Measurements from ENCODE around the gene OR52E1. TPM values are rescaled to one million over a fixed set of nuclear protein-coding genes. Genes with fewer than 3 reads are reported as not detected.

OR52E1 gene
- total and polyA plus RNA-seq, 2 of the 4 experiments (the other 2 are of a cell fraction): not detected

DNA sequence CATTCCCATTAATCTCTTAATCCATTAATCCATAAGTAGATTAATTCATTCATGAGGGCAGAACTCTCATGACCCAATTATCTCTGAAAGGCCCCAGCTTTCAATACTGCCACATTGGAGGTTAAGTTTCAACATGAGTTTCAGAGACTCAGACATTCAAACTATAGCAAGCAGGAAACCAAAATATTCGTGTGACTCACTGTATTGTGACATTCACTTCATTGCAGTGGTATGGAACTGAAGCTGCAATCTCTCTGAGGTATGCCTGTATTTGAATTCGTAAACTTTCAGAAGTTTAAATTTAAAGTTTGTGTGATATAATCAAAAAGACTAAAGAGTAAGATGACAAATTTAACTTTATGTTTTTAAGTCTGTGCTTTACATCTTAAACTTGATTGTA is 26.0 kb upstream of the OR52E1 start:
- TF ChIP-seq CEBPB (IDR thresholded peaks at IDR 0.05; ENCODE audit: low read depth, low read length) (peak; percentile 74), NFE2L2 (IDR thresholded peaks at IDR 0.05; ENCODE audit: low read depth, low read length) (no peak)
- Histone ChIP-seq H2BK5ac (ENCODE audit: low read depth, low read length, poor library complexity, severe bottlenecking) (no peak overlapping the region), H2AK5ac (ENCODE audit: low read depth, low read length) (no peak overlapping the region), H3K23ac (ENCODE audit: low read depth, low read length) (no peak overlapping the region), H3K27me3 (ENCODE audit: control insufficient read depth, insufficient read depth, low read length) (no peaks in the 10 kb centered on the region), H2AK9ac (replicated peaks; ENCODE audit: low read depth, low read length, poor library complexity) (no peak overlapping the region), H3K4me2 (ENCODE audit: low read depth, low read length) (no peak overlapping the region), H3K18ac (ENCODE audit: low read depth, low read length) (no peak overlapping the region), H3K36me3 (ENCODE audit: control insufficient read depth, insufficient read depth, low read length) (no peaks in the 10 kb centered on the region), H4K8ac (ENCODE audit: low read depth in 2 of 2, low read length in 2 of 2) (no peak overlapping the region), H2BK15ac (ENCODE audit: low read depth, low read length) (no peak overlapping the region), H3K9me3 (ENCODE audit: control insufficient read depth, insufficient read depth, low read length) (no peaks in the 10 kb centered on the region), H2BK20ac (ENCODE audit: low read depth, low read length) (no peak overlapping the region), H3K14ac (replicated peaks; ENCODE audit: low read depth, low read length) (no peak overlapping the region), H3K4me3 (ENCODE audit: insufficient read depth, low read depth, low read length) (no peak overlapping the region), H3K27ac (ENCODE audit: insufficient read depth, low read length) (no peak overlapping the region), H3K56ac (ENCODE audit: extremely low read depth, insufficient read depth, low read length) (no peak overlapping the region), H4K91ac (ENCODE audit: insufficient read depth, low read depth, low read length) (no peak overlapping the region), H2AFZ (replicated peaks; ENCODE audit: low read length, poor library complexity) (no peak overlapping the region), H3K4me1 (ENCODE audit: control insufficient read depth, insufficient read depth, low read length) (no peaks in the 10 kb centered on the region), H3K9ac (ENCODE audit: low read depth, low read length) (no peak overlapping the region), H2BK120ac (ENCODE audit: low read depth, low read length) (no peak overlapping the region), H3K79me1 (ENCODE audit: low read depth in 1 of 2, low read length in 2 of 2) (no peaks in the 10 kb centered on the region), H3K9me1 (ENCODE audit: insufficient read depth, low read length) (no peaks in the 10 kb centered on the region), H4K20me1 (ENCODE audit: insufficient read depth, low read length) (no peaks in the 10 kb centered on the region), H4K5ac (ENCODE audit: low read depth, low read length) (no peak overlapping the region), H3K4ac (ENCODE audit: low read depth, low read length) (no peak overlapping the region)
- intact Hi-C loops (cut with micrococcal nuclease) (no loop called here), in situ Hi-C loops (cut with MboI; ENCODE audit: low sequenced_read_pairs) (no loop called here), dilution Hi-C loops (cut with HindIII; ENCODE audit: low sequenced_read_pairs, unreplicated experiment) (no loop called here)
- no CpG with 5 or more reads among the region's 2 CpGs for WGBS, 2 experiments (ENCODE audit: extremely low coverage in 2 of 2, insufficient read length in 1 of 2)
- POLR2A ChIA-PET (ENCODE audit: unreplicated experiment): no interaction called here
- ATAC-seq (ENCODE audit: low read depth): no peak
- CTCF ChIA-PET: no interaction called here
- peak; percentile 31 for DNase-seq
- no TSS peak for BruUV-seq (replicated peaks)
